HG02885 (cell line): ENCODE results near the gene CENPM.

ENCODE experiments used
- ATAC-seq: cut with Tn5 transposase; IDR thresholded peaks from one replicate; pipeline ENCODE4 v1.9.1; 2021; ENCODE audit warnings: mild to moderate bottlenecking; ENCODE audit not compliant: unreplicated experiment, poor library complexity

The CENPM gene

DNA sequence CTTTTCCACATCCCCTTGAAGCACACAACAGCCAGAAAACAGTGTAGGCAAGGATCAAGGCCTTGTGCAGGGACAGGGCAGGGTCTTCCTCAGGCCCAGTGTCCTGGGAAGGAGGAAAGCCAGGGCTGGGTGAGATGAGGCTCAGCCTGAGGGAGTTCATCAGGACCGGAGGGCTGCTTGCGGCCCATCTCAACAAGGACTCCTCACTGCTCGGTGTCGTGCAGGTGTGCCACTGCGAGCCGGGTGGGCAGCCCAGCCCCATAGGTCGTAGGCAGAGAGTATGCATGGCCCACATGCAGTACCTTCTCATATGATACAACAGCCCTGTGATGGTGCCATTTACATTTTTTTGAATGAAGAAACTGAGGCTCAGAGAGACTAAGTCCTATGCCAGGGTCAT lies 44.9 kb downstream of the CENPM start:
- ATAC-seq = no peak

DNA sequence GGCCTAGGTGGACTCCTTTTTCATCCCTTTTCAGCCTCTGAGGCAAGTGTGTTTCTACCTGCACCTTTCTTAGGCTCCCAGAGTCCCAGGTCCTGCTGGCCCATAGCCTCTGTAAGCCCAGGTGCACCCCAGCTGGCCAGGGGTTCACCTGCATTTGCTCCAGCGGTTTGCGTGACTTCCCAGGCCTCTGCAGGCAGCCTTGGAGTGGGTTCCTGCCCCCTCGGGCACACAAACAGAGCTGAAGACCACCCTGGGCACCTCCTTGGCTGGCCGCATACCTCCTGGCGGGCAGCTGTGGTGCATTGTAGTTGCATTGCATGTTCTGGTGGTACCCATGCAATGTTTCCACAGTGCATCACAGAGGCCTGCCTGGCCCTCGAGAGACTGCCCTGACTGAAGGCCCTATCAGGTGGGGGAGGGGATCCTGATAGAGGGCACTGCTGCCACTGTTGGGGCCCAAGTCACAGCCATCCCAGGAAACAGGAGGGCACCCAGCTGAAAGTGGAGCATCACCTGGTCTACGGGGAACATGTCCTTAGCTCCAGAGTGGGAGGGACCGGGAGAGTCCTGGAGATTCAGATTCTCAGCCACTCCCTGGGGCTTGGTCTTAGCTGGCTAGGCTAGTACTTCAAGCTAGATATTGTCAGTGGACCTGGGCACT lies 46.2 kb downstream of the CENPM start:
- ATAC-seq = no peak

DNA sequence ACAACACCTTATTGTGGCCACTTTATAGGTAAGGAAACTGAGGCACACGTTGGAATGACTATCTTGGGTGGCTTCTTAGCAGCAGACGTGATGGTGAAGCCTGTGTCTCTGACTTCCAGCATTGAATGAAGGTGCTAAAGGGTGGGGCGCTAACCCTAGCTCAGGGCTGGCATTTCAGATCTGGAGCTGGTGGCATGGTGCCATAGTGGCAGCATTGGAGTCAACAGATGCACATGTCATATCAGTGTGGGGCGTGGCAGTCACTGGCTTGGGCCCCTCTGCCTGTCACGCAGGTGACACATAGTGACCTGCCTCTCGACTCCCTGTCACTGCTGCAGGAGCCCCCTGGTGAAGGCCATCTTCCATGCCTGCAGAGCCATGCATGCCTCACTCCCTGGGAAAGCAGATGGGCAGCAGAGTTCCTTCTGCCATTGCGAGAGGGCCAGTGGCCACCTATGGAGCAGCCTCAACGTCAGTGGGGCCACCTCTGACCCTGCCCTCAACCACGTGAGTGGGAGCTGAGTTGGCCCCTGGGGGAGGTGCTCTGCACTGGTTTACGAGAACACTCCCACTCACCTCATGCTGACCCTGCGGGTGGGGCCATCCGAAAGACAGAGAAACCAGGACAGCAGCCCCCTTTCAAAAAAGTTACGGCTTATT lies 46.8 kb downstream of the CENPM start:
- ATAC-seq = no peak

DNA sequence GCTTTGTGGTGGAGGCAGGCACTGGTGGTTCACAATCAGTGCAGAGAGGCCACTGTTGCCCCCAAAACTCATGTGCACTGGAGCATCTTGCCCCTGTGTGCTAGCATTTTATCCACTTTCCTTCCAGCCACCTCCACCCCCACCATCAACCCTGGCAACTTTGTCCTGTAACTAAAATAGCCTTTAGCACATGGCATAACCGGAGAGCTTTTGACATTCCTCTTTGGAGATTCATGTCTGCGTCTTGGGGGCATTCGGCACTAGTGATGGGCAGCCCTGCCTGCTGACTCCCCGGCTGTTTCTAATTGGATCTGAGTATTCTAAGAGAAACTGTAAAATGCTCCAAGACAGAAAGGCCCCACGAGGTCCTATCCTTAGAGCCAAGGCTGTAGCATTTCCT lies 47.8 kb downstream of the CENPM start:
- ATAC-seq = no peak

DNA sequence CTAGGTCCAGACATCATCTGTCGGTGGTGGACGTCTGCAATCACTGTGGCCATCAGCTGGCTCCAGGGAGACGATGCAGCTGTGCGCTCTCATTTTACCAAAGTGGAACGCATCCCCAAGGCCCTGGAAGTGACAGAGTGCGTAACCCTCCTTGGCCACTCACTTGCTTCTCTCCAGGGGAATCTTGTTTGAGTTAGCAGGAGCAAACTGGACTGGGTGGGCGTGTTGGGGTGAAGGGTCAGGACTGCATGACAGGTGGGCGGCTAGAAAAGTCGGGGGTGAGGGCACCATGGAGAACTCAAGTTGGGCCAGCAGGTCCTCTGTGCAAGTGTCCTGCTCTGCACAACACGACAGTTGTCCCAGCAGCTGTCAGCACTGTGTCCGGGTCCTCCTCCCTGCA lies 48.3 kb downstream of the CENPM start:
- no peak for ATAC-seq

DNA sequence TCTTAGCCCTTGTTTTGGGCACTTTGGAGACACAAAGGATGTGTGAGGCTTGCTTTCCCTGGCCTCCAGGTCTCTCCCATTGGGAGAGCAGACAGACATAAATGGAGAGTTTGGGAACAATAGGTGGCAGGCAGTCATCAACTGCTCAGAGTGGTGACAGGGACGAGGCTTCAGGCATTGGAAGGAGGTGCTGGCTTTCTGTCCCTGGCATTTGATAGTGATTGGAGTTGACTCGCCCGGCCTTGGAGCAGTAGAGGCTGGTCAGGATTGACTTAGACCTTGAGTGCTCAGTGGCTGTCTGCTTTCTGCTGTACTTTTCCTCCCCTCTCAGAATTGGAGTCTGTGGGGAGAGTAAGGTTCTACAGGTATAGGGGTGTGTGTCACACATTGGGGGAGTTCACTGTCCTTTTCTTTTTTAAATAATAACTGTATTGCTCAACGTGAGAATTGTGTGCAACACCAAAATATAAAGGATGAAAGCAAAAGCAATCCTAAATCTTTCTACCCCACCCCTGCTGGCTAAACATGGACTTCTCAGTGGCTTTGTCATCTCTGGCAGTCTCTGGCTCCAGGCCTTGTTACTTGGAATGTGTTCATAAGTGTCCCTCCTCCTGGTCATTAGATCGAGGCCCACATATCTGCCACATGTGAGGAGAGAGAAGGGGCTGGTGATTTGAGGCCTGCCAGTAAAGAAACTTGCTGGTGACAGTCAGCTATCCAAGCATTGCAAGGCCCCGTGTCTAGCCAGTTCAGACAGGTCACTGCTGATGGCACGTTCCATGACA lies 53.2 kb downstream of the CENPM start:
- no peak for ATAC-seq

DNA sequence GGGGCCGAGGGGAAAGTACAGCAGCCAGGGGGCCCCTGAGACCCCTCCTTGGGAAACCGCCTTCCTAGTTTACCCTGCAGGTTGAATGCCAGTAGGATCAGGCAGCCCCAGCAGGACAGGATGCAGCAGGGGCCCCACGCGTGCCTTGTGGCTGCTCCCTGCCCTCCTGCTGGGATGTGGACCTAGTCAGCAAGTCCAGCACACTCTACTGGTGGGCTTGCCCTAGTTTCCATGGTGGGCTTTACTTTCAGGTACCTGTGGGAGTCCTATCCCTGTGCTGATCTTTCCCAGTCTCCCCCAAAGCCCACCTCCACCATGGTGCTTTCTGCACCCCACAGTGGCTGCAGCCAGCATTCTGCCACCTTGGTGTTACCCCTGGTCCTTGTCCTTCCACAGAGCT lies 54.2 kb downstream of the CENPM start:
- no peak for ATAC-seq

DNA sequence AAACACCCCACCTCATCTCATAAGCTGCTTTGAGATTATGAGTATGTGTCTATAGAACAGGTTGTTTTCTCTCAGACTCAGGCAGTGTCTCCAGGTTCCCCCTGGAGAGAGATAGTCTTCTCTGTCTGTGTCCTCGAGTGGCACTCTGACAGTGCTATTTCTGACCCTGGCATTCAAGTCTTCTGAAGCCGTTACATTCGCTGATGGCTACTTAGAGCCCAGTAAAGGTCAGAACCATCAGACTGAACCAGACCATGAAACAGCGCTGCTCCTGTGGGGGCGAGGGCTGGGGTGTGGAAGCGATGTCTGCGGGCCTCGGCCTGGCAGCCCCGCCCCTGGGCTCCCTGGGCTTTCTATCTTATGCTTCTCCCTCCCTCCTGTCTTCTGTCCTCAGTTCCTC lies 55.5 kb downstream of the CENPM start:
- no peak for ATAC-seq
